Brain pericyte (primary cell): ENCODE measurements around the gene CMSS1.
A peak's percentile ranks its signal among the peaks of the same experiment; 100 is the strongest.

Experiments
- DNase-seq: peaks from one replicate; pipeline ENCODE4 v3.0.0-alpha.2; 2012; ENCODE audit warnings: low read depth, low spot score

Gene CMSS1

DNA sequence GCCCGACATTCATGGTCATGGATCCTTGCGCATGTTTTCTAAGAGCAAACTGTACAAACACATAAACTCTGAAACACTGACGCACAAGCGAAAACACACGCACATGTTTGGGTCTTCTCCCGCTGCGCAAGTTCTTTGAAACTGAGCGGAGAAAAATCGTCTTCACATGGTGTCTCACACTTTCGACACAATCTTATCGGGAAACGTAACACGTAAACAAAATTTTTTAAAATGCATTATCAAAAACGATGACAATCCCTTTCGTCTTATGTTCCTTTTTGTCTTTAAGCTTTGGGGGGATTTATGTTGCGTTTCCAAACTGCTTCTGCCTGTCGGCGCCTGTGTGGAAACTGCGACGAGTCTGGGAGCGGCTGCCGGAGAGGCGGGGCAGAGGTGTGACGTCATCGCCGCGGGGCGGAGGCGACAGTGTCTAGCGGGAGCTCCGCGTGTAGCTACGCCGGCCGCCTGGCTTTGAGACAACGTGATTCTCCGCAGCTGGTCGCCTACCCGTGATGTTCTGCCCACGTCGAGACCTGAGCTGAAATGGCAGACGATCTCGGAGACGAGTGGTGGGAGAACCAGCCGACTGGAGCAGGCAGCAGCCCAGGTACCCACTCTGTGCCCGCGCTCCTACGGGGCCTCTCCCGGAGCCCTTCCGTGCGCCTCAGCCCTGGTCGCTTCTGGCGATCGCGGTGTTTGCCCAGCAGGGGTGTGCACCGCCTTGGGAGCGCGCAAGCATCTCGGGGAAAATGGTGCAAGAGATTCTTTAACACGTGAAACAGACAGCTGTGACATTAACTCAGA, at the start of gene CMSS1:
Gene CMSS1, plus strand, starts transcription at position 426 of the 804 bp plus-strand sequence.
- peak; percentile 77 for DNase-seq

DNA sequence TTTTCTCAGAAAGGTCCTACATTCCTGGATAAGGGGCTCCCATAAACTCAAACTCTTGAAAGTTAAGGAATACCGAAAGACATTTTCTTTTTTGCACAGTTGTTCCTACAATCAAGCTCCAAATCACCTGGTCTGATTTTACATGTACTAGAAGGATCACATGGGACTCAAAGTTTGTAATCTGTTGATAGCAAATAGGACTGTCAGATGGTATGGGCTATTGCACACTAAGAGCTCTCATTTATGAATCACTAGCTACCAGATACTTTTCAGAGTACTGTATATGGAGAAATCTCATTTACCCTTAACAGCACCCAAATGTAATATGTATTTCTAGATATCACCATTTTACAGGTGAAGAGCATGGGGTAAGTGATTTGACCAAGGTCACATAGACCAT, 49.5 kb upstream of the CMSS1 start:
- no peak for DNase-seq

DNA sequence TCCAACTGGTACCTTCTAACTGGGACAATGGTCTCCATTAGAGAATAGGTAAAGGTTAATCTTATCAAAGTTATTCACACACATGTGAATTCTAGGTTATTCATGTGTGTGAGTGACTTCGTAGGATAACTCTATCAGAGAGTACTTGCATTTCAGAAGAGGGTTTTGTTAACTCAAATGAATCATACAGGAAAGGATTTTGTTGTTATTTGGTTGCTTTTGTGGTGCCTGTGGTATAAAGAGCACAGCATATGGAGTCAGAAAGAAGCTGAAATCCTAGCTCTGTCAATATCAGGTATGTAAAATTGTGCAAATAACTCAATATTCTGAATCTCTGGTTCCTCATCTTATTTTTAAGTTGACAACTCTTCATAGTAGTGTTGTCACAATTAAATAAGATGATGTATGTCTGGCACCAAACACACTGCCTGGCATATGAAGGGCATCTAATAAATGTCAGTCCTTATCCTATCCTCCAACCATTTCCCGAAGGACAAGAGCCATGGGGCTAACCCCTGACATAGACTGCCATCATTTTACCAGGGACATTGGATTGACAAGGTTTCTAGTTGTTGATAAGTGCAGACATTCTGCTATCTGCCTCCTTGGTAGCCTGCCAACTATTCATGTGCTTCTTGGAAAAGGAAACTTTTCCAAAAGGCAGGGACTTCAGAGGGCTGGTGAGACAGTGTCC, 48.7 kb upstream of the CMSS1 start:
- no peak for DNase-seq

DNA sequence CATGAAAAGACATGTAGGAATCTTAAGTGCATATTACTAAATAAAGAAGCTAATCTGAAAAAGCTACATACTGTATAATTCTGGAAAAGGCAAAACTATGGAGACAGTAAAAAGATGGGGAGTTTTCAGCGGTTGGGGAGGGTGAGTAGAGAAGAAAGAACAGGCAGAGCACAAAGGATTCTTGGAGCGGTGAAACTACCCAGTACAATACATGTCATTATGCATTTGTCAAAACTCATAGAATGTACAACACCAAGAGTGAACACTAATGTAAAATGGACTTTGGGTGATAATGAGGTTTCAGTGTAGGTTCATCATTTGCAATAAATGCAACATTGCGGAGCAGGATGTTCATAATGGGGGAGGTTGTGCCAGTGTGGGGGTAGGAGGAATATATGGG, 45.5 kb upstream of the CMSS1 start:
- DNase-seq: no peak

DNA sequence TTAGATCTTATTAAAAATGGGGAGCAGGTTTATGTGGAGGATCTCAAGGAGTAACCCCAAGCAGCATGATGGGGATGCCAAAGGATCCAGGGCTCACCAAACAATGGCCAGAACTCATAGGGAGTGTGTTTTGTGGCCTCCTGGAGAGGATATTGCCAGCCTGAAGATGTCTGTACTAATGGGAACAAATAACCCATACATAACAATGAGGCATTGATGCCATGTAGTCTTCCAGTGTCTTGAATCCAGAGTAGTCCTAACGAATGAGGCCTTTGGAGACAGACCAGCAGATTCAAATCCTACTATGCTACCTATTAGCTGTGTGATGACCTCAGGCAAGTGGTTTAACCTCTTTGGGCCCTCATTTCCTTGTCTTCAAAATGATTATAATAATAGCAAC, 45.0 kb upstream of the CMSS1 start:
- DNase-seq: no peak

DNA sequence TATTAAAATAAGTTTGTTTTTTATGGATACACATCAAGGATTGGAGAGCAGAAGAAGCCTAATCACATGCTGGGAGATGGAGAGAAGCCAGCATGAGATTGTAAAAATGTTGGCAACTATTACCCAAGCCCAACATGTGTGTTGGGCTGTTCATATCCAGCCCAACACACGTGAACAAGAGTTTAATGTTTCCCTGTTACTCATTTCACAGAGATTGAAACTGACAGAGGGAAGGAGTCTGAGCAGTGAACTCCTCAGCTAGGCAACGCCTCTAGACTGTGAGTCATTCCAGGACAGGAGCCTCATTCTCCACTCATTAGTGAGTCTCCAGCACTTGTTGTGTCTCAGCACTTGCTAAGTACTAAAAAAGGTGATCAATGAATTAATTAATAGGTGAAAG, 43.2 kb upstream of the CMSS1 start:
- peak; percentile 94 for DNase-seq

DNA sequence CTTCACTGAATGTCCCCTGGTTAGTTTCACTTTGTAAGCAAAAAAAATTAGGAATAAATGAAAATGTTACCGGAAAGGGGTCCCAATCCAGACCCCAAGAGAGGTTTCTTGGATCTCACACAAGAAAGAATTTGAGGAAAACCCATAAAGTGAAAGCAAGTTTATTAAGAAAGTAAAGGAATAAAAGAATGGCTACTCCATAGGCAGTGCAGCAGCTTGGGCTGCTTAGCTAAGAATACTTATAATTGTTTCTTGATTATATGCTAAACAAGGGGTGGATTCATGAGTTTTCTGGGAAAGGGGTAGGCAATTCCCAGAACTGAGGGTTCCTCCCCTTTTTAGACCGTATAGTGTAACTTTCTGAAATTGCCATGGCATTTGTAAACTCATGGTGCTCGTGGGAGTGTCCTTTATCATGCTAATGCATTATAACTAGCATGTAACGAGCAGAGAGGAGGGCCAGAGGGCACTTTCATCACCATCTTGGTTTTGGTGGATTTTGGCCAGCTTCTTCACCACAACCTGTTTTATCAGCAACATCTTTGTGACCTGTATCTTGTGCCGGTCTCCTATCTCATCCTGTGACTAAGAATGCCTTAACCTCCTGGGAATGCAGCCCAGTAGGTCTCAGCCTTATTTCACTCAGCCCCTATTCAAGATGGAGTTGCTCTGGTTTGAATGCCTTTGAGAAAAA, 41.0 kb upstream of the CMSS1 start:
- DNase-seq: no peak

DNA sequence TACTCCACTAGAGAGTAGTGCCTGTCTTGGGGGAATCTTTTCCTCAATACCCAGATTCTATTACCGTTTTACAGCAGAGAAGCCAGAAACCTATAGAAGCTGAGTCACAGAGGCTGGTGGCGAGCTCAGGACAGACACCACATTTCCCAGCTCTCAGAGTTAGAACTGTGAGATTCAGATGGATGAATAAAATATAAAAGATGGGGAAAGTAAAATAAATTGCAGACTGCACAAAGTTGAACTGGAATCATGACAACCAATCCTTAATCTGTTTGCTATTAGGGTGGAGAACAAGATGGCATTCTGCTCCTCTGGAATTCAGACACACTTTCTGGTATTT, 40.5 kb upstream of the CMSS1 start:
- DNase-seq: no peak

DNA sequence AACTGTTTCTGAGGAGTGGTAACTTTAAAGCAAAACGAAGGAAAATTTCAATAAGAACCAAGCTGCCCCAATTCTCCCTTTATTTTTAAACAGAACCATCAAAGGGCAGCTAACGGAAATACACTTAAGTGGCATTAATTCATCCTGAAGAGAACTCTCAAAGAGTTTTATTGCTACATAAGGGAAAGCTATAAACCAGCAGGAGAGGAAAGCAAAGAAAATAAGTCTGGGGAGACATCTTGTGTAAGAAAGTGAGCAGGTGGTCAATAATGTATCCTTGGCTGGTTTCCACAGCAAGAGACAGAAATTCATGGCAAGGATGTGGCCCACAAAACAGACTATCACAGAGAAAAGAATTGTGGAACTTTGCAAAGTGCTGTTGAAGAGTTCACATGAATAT, 40.0 kb upstream of the CMSS1 start:
- peak; percentile 43 for DNase-seq

DNA sequence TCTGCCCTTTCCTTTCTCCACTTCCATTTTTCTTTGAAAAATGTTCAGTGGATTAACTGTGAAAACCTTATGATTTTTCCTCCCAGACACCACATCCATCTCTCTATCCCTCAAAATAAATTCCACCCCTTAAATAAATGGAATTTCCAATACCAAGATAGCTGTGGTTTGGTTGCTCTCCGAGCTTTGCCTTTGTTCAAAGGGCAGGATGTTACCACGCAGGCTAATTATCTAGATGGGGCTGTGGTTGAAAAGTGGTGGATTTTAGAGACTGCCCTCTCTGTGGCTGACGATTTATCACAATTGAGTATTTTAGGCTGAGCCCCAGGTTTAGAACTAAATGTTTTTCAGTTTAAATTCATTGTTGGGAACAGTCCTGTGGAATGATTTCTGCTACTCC, 36.9 kb upstream of the CMSS1 start:
- no peak for DNase-seq

DNA sequence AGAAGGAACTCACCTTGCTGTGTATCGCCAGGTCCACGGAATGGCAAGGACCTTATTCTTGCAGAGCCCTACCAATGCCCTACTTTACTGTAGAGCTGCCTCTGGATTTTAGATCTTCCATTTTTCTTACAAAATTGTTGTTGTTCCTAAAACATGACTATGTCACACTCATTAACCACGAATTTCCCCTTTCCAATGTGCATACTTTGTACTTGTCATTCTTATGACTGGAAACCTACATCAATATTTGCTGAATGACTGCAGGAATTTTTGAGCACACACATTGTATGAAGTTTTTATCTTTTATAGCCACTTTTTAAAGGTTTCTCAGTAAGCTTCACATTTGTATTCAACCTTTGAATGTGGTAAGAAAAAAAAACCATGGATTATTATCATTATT, 35.9 kb upstream of the CMSS1 start:
- DNase-seq: no peak

DNA sequence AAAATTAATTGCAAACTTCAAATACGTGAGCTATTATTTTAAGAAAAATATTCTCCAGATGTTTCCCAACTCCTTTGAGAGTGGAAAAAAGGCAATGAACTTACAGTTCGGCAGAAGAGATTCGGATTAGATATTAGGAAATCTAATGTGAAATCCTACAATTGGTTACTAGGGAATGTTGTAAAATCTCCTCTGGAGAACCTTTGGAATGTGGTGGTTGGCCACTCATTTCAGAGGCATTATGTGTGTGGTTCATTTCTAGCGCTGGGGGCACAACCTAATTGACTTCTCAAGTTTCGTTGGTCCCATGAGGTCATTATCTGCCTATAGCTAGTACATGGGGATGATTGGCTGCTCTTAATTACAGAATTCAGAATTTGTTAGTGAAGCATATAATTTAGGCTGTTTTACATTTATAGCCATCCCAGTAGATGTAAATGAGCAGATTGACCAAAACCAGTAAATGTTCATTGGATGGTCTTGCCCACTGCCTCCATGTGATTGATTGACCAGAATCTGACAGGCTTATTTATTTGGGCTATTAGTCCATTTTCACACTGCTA, 34.6 kb upstream of the CMSS1 start:
- DNase-seq: no peak

DNA sequence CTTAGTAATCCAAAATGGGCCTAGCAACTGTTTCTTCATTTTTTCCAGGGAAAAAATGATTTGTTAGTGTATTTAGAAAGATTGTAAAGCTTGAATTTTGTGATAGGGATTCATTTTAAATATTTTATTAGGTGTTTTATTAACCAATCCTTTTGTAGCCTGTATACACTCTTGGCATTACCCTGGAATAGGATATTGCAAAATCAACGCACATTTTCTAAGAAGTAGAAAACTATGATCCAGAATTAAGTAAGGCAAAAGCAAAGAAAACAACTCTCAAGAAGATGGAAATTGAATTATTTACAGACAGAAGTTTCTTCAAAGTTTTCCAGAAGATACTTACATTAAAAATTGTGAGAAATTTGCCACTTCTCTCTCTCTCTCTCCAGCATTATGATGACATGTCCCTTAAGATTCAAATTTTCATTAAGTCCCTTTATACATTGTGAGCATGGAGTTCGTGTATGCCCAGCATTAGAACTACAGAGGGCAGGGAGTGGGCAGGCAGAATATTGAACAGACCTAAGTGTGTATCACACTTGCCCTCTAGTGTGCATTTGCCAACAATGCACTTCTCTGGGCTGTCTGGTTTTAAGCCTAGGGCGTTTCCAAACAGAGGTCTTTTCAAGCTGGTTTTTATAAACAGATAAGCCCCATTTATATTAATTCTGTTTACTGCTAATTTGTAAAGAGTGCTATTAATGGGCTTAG, 28.5 kb upstream of the CMSS1 start:
- peak; percentile 38 for DNase-seq

DNA sequence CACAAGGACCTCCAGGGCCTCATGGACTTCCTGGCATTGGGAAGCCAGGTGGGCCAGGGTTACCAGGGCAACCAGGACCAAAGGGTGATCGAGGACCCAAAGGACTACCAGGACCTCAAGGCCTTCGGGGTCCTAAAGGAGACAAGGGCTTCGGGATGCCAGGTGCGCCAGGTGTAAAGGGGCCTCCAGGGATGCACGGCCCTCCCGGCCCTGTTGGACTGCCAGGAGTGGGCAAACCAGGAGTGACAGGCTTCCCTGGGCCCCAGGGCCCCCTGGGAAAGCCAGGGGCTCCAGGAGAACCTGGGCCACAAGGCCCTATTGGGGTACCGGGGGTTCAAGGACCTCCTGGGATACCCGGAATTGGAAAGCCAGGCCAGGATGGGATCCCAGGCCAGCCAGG, 23.2 kb upstream of the CMSS1 start:
- DNase-seq: no peak

DNA sequence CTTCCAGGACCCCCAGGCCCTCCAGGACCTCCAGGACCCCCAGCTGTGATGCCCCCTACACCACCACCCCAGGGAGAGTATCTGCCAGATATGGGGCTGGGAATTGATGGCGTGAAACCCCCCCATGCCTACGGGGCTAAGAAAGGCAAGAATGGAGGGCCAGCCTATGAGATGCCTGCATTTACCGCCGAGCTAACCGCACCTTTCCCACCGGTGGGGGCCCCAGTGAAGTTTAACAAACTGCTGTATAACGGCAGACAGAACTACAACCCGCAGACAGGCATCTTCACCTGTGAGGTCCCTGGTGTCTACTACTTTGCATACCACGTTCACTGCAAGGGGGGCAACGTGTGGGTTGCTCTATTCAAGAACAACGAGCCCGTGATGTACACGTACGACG, 22.1 kb upstream of the CMSS1 start:
- DNase-seq: no peak

DNA sequence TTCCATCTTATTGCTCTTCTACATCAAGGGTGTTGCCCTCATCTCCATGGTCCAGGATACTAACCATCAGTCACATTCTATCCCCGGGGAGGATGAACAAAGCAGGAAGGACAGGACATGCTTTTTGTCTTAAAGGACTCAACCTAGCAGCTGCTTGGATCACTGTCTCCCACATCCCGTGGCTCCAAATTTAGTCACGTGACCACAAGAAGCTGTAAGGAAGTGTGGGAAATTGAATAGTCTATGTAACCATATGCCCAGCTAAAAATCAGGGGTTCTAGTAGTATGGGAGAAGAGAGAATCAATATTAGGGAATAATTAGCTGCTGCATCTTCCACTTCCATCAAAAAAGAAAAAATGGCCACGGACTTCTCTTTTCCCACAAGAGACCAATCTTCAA, 18.2 kb upstream of the CMSS1 start:
- DNase-seq: no peak

DNA sequence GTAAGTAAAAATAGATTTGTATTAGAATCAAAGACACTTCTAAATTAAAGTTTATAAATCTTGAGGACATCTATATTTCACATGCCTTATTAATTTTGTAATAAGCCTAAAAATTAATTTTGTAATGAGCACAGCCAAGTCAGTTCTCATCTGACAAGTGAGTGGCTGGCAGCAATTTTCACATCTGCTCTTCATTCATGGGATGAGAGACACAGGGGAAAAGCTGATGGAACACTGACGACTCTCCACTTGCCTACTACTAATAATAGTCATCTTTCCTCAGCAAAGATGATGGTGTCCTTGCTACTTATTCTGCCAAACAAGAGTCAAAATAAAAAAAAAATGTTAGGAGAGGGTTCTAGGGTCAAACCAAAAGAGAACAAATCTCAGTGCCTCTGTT, 14.4 kb upstream of the CMSS1 start:
- no peak for DNase-seq

DNA sequence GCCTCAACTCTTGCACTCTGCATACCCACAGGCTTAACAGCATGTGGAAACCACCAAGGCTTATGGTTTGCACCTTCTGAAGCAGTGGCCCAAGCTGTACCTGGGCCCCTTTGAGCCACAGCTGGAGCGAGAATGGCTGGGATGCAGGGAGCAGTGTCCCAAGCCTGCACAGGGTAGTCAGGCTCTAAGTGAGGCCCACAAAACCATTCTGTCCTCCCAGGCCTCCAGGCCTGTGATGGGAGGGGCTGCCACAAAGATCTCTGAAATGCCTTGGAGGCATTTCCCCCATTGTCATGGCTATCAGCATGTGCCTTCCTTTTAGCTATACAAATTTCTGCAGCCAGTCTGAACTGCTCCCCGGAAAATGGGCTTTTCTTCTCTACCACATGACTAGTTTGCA, 12.5 kb upstream of the CMSS1 start:
- no peak for DNase-seq

DNA sequence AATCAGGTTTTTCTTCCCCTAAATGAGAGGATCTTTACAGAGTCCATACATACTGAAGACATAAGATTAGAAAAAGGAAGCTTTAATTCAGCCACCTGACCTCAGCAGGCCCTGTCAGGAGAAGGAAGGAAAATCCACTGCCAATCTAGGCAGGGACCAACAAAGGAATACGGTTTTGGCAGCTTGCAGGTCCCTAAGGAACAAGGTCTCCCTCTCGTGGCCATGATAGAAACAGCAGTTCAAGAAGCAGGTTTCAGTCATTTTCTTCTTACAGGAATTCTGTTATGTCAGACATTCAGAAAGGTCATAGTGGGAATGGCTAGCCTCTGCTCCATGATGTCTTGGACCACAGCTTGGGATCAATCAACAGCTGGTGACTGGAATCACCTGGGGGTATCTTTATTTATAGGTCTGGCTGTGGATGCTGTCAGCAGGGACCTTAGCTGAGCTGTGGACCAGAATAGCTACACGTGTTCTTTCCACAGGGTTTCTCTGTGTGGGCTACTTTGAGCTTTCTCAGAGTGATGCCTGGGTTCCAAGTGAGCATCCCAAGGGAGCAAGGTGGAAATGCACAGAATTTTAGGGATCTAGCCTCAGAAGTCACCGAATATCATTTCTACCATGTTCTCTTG, 9.4 kb upstream of the CMSS1 start:
- peak; percentile 25 for DNase-seq

DNA sequence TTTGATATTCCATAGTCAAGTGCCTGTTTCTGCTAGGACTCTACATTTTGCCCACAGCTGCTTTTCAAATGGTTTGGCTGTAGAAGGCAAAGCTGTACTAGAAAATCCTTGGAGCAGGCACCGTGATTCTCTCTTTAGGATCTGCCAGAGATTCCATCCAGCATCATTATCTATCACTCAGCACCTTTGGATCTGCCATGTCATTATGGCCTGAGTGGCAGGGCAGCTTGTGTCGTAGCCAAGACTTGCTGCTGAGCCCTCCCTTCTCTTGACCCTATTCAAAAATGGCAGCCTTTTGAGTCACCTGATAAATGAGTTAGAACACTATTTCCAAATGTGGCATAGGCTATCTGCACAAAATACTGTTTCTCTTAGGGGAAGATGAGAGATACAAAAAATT, 8.1 kb upstream of the CMSS1 start:
- no peak for DNase-seq

DNA sequence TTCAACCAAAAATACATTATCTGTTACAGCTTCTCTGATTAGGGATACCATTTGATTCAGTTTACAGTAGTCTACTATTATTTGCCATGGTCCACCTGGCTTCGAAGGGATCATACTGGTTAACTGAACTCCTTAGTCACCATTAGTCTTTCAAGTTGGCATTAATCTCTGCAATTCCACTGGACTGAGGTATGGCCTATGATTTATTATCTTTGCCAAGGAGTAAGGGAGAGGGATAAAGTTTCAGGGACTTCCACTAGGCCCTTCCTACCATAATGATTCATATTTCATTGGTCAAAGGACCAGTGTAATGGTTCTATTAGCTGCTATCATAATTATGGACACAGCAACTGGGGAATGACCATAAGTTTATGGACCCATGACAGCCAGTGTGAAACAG, 7.3 kb upstream of the CMSS1 start:
- DNase-seq: no peak

DNA sequence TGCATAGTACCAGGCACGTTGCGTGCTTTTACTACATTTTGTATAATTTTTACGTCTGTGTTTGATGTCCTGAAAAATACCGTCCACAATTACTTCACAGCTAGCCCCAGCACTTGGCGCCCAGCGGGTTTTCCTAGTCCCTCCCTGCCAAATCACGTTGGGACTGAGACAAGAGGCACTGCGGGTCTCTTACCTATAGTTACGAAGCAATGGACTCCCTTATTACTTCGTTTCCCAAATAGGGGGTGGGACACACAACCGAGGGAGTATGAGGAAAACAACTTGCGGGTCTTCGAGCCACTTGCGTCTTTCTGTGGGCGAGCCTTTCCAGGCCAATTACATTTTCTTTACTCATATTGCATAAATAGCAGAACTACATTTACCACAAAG, 620 bp upstream of the CMSS1 start:
- no peak for DNase-seq
